ENCODE measurements around the gene CCDC34. TPM values are rescaled to one million over a fixed set of nuclear protein-coding genes. Genes with fewer than 3 reads are reported as not detected.

CCDC34 gene
- total RNA-seq, 1 donor from 2014 or later = 5.6 TPM

DNA sequence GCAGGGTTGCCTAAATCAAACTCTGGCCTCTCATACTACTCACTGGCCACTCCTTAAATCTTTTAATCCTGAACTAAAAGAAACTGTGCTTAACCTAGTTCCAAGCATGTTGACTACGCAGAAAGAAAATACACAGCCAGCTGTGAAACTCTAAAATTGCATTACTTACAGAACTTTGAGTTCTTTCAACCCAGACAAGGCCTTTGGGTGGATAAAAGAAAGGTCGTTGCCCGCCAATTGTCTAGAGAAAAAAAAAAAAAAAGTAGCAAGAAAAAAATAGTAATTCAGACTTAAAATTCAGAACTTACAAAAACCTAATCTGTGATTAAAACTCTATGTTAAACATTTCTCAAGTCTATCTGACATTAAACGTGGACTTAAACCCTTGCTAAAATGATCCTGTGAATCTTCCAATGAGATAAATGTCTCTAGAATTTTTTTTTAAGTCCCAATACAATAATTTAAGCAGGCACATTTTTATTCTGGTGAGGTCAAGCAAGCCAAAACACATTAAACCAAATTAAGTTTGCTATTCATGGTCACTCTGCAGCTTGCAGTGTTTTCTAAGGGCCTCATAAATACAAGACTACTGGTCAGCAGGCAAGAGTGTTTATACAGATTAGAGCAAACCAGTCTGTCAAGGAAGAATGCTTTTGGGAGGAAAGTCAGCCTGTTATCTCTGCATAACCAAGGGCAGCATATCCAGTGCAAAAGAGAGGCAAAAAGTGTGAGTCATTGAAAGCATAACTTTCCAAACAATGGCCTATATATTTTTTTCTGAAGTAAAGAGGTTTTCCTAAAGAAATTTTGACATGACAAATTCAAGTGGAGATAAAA lies 29.5 kb upstream of the CCDC34 start:
- DNase-seq (ENCODE audit: low spot score) = no peak
- Mint-ChIP-seq H3K9me3 (ENCODE audit: unreplicated experiment) (no peaks in the 10 kb centered on the region), H3K4me1 (ENCODE audit: unreplicated experiment) (peaks cover 18% of the 10 kb centered on the region), H3K27ac (ENCODE audit: unreplicated experiment) (no peak overlapping the region), H3K4me3 (ENCODE audit: unreplicated experiment) (no peak overlapping the region), H3K36me3 (ENCODE audit: low read depth, unreplicated experiment) (no peaks in the 10 kb centered on the region), H3K27me3 (ENCODE audit: unreplicated experiment) (peaks cover 1% of the 10 kb centered on the region)
- TF ChIP-seq, protein P1, sequence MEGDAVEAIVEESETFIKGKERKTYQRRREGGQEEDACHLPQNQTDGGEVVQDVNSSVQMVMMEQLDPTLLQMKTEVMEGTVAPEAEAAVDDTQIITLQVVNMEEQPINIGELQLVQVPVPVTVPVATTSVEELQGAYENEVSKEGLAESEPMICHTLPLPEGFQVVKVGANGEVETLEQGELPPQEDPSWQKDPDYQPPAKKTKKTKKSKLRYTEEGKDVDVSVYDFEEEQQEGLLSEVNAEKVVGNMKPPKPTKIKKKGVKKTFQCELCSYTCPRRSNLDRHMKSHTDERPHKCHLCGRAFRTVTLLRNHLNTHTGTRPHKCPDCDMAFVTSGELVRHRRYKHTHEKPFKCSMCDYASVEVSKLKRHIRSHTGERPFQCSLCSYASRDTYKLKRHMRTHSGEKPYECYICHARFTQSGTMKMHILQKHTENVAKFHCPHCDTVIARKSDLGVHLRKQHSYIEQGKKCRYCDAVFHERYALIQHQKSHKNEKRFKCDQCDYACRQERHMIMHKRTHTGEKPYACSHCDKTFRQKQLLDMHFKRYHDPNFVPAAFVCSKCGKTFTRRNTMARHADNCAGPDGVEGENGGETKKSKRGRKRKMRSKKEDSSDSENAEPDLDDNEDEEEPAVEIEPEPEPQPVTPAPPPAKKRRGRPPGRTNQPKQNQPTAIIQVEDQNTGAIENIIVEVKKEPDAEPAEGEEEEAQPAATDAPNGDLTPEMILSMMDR (IDR thresholded peaks at IDR 0.05; ENCODE audit: unreplicated experiment) = no peak

DNA sequence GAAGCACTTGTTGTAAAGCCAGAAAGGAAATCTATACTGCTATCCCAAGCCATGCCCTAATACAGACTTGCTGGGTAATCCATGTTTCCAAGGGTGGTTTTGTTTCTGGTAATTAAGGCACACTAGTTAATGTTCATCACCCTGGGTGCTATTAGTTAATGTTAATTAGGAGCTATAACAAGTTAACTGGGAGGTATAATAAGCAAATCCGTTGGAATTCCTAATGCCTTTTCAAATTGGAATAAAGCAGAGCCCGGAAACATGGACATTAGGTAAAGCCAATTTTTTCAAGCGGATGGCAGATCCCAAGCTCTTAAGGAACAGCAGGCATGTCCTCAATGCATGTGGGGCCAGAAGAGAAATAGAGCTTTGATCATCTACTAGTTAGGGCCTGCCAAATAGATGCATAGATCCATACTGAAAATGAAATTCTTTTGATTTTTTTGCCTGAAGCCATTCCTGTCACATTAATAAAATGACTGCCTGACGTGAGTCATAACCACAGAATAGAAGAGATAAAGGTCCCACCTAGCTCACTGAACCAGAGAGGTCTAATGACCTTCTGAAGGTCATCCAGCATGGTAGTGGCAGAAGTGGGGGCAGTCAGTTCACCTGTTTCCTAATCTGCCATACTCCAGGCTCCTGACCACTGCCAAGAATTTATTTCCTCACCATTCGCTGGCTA lies 28.5 kb upstream of the CCDC34 start:
- peaks cover 1% of the 10 kb centered on the region for H3K27me3 Mint-ChIP-seq (ENCODE audit: unreplicated experiment)
- H3K27ac Mint-ChIP-seq (ENCODE audit: unreplicated experiment) = no peak overlapping the region
- H3K4me1 Mint-ChIP-seq (ENCODE audit: unreplicated experiment) = peaks cover 14% of the 10 kb centered on the region
- no peaks in the 10 kb centered on the region for H3K9me3 Mint-ChIP-seq (ENCODE audit: unreplicated experiment)
- TF ChIP-seq, protein P1 (IDR thresholded peaks at IDR 0.05; ENCODE audit: unreplicated experiment) = no peak
- H3K4me3 Mint-ChIP-seq (ENCODE audit: unreplicated experiment) = no peak overlapping the region
- DNase-seq (ENCODE audit: low spot score) = no peak
- H3K36me3 Mint-ChIP-seq (ENCODE audit: low read depth, unreplicated experiment) = no peaks in the 10 kb centered on the region

DNA sequence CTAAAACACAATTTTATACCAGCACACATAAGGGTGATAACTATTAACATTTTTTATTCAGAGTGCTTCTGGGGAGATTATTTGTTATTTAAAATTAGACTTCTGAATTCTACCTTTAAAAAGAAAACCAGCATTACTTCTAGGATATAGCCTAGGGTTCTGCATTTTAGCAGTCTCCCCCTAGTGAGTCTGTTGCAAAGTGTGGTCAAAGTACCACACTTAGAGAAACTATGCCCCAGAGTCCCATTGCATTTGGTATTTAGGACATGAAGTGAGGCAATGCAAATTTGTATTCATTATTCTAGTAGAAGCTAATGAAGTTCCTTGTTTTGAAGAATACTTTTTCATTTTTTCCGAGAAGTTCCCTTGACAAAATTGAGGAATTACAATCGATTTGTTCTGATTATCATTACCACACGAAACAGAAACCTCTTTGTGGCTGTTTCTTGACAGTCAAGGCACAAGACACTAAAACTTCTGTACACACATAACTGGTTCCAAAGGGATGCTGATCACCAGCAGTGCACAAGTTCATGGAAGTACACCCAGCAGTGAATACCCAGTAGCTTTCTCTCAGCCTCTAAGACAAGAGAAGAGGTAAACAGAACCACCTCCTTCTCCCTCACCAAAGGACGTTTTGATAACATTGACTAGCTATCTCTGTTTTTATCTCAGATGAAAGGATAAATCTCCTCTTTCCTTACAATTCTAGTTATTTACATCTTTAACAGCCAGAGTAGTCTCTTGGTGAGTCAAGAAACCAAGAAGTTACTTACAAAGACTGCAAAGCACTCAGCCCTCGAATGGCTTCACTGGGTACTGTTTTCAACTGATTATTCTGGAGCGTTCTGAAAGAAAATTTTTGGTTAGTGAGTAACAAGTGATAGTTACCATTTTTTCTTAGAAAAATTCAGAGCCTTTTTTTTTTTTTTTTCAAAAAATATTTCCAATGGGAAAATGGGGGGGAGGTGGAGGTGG lies 27.6 kb upstream of the CCDC34 start:
- no peaks in the 10 kb centered on the region for H3K36me3 Mint-ChIP-seq (ENCODE audit: low read depth, unreplicated experiment)
- no peak overlapping the region for H3K4me3 Mint-ChIP-seq (ENCODE audit: unreplicated experiment)
- no peak for DNase-seq (ENCODE audit: low spot score)
- no peak overlapping the region for H3K27ac Mint-ChIP-seq (ENCODE audit: unreplicated experiment)
- H3K9me3 Mint-ChIP-seq (ENCODE audit: unreplicated experiment) = no peaks in the 10 kb centered on the region
- peaks cover 17% of the 10 kb centered on the region for H3K4me1 Mint-ChIP-seq (ENCODE audit: unreplicated experiment)
- TF ChIP-seq, protein P1 (IDR thresholded peaks at IDR 0.05; ENCODE audit: unreplicated experiment) = no peak
- H3K27me3 Mint-ChIP-seq (ENCODE audit: unreplicated experiment) = peaks cover 1% of the 10 kb centered on the region

DNA sequence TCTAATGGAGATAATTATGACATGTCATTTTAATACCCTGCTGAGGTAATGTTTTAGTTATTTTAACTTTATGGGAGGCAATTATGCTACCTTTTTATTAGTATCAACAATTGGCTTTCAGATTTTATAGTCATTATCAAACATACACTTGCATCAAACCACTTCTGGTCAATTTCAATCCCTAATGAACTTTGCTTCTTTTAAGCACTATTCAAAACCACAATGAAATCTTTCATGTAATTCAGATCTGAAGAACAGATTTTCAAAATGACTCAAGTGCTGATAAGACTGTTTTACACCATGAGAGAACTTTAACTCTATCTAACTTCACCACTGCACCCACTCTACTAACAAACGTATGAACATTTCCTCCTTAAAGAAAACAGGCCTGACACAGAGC lies 25.9 kb upstream of the CCDC34 start:
- H3K27me3 Mint-ChIP-seq (ENCODE audit: unreplicated experiment) = peaks cover 1% of the 10 kb centered on the region
- H3K27ac Mint-ChIP-seq (ENCODE audit: unreplicated experiment) = no peak overlapping the region
- H3K4me3 Mint-ChIP-seq (ENCODE audit: unreplicated experiment) = no peak overlapping the region
- DNase-seq (ENCODE audit: low spot score) = no peak
- TF ChIP-seq, protein P1 (IDR thresholded peaks at IDR 0.05; ENCODE audit: unreplicated experiment) = no peak
- H3K36me3 Mint-ChIP-seq (ENCODE audit: low read depth, unreplicated experiment) = no peaks in the 10 kb centered on the region
- no peaks in the 10 kb centered on the region for H3K9me3 Mint-ChIP-seq (ENCODE audit: unreplicated experiment)
- H3K4me1 Mint-ChIP-seq (ENCODE audit: unreplicated experiment) = peaks cover 17% of the 10 kb centered on the region
